Common myeloid progenitor, CD34-positive (primary cell): Measurements from ENCODE around the gene JAM2.
A peak's percentile ranks its signal among the peaks of the same experiment; 100 is the strongest.
"Not testable (repeated sequence)": the region's sequence is repeated elsewhere in the genome, so short reads cannot be mapped to it uniquely, and the experiment has no call there.

Source experiments
- CTCF ChIA-PET: fragments of 350-600 bp; sonication (Branson Sonifier 250); formaldehyde crosslinking; loops from one replicate; lab custom pipeline; 2021; ENCODE audit warnings: antibody characterized with exemption; lab: Charles Lee
- POLR2A ChIA-PET: fragments of 350-600 bp; sonication (Branson Sonifier 250); formaldehyde crosslinking; loops from one replicate; lab custom pipeline; 2021; ENCODE audit warnings: antibody characterized with exemption; lab: Charles Lee
- DNase-seq, 3 donors: peaks; one replicate each; pipeline versions ENCODE4 v3.0.0 to v3.0.0-alpha.2; 2013
- H3K27ac ChIP-seq, 2 experiments: 1 replicate in 1 of 2; 2 replicates in 1 of 2; pipeline ENCODE4 v1.7.0; 2013; ENCODE audit warnings: inconsistent platforms in 2 of 2, low read length in 2 of 2, mild to moderate bottlenecking in 2 of 2, low read depth in 1 of 2, moderate library complexity in 1 of 2; ENCODE audit not compliant: severe bottlenecking in 2 of 2, insufficient read depth in 1 of 2, poor library complexity in 1 of 2
- H3K27me3 ChIP-seq, 5 experiments: replicated peaks in 2 of 5; 1 replicate in 3 of 5; 2 replicates in 2 of 5; pipeline versions ENCODE4 v1.6.1 to v1.7.0; 2013; ENCODE audit warnings: low read length in 4 of 5, mild to moderate bottlenecking in 2 of 5, moderate library complexity in 2 of 5, inconsistent platforms in 1 of 5; ENCODE audit not compliant: insufficient read depth in 5 of 5, control insufficient read depth in 4 of 5
- H3K36me3 ChIP-seq, 4 experiments: 1 replicate in 2 of 4; 2 replicates in 2 of 4; pipeline versions ENCODE4 v1.6.1 to v1.7.0; 2013; ENCODE audit warnings: low read length in 3 of 4, control low read depth in 1 of 4, mild to moderate bottlenecking in 1 of 4; ENCODE audit not compliant: control insufficient read depth in 4 of 4, insufficient read depth in 4 of 4
- H3K4me1 ChIP-seq, 4 experiments: 1 replicate in 3 of 4; 2 replicates in 1 of 4; pipeline versions ENCODE4 v1.6.1 to v1.7.1; 2013; ENCODE audit warnings: low read length in 3 of 4, mild to moderate bottlenecking in 3 of 4, control low read depth in 1 of 4, inconsistent platforms in 1 of 4, moderate library complexity in 1 of 4; ENCODE audit not compliant: control insufficient read depth in 4 of 4, insufficient read depth in 4 of 4; ENCODE audit errors: control extremely low read depth in 1 of 4
- H3K4me3 ChIP-seq, 7 experiments: 1 replicate in 4 of 7; 2 replicates in 3 of 7; pipeline versions ENCODE4 v1.5.1 to v1.7.0; 2013; ENCODE audit warnings: mild to moderate bottlenecking in 7 of 7, low read length in 6 of 7, moderate library complexity in 6 of 7, inconsistent platforms in 2 of 7, low read depth in 2 of 7, control low read depth in 1 of 7; ENCODE audit not compliant: insufficient read depth in 4 of 7, control insufficient read depth in 1 of 7; ENCODE audit errors: extremely low read depth in 1 of 7
- H3K9me3 ChIP-seq, 5 experiments: 1 replicate in 4 of 5; 2 replicates in 1 of 5; pipeline versions ENCODE4 v1.6.1 to v1.7.1; 2013; ENCODE audit warnings: low read length in 4 of 5, mild to moderate bottlenecking in 2 of 5, inconsistent platforms in 1 of 5, low read depth in 1 of 5, moderate library complexity in 1 of 5; ENCODE audit not compliant: control insufficient read depth in 4 of 5, insufficient read depth in 2 of 5; ENCODE audit errors: control extremely low read depth in 1 of 5
- WGBS: methylation state at CpG from one replicate; pipeline ENCODE4 v1.1.5; 2013; ENCODE audit not compliant: insufficient coverage; 5-methylcytosine and 5-hydroxymethylcytosine counted together

JAM2 gene

DNA sequence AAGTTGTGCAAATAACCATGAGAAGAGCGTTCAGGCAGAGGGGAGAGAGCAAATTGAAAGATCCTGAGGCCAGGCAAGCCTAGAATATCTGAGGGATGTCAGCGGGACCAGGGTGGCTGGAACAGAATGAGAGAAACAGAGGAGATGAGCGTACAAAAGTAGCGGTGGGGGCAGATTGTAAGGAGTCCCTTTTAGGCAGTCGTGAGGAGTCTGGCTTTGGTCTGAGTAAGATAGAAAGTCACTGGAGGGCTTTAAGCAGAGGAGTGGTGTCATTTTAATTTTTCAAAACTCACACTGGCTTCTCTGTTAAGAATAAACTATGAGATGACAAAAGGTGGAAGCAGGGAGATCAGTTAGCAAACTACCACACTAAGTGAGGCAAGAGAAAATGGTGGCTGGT lies 71.5 kb downstream of the JAM2 start:
- Histone ChIP-seq H3K9me3 (no peaks in the 10 kb centered on the region), H3K27ac (no peak overlapping the region), H3K4me3 (no peak overlapping the region), H3K27me3 (no peaks in the 10 kb centered on the region), H3K4me1 (no peaks in the 10 kb centered on the region), H3K36me3 (peaks cover 0 to 5% (median 4%) of the 10 kb centered on the region in 4 experiments)
- 98% methylated on average over 5 of the region's 5 CpGs for WGBS
- ChIA-PET CTCF (interaction anchor here (1.5 to 4.3 kb wide), 2 partner anchors 102 to 103 kb away, joined by 8 to 22 read pairs; partner anchors contain the start of gene MRPL39), POLR2A (interaction anchor here (1.0 kb wide), 1 partner anchor 24 kb away, joined by 3 read pairs; the partner anchor contains the start of genes ATP5PF and GABPA)
- DNase-seq = no peak

GRCh38 chr21:25714066-25714465 lies 75.0 kb downstream of the JAM2 start:
- CTCF ChIA-PET = interaction anchor here (4.3 kb wide), 1 partner anchor 106 kb away, joined by 22 read pairs; the partner anchor contains the start of gene MRPL39
- DNase-seq, H3K4me3 ChIP-seq, H3K27ac ChIP-seq, H3K27me3 ChIP-seq, H3K36me3 ChIP-seq, H3K9me3 ChIP-seq: not testable (repeated sequence)
- WGBS = 100% methylated on average over 5 of the region's 10 CpGs
- POLR2A ChIA-PET = interaction anchor here (0.6 kb wide), 1 partner anchor 129 kb away, joined by 3 read pairs; no protein-coding TSS in a partner anchor
- H3K4me1 ChIP-seq = peaks cover 0 to 11% (median 7%) of the 10 kb centered on the region in 4 experiments

DNA sequence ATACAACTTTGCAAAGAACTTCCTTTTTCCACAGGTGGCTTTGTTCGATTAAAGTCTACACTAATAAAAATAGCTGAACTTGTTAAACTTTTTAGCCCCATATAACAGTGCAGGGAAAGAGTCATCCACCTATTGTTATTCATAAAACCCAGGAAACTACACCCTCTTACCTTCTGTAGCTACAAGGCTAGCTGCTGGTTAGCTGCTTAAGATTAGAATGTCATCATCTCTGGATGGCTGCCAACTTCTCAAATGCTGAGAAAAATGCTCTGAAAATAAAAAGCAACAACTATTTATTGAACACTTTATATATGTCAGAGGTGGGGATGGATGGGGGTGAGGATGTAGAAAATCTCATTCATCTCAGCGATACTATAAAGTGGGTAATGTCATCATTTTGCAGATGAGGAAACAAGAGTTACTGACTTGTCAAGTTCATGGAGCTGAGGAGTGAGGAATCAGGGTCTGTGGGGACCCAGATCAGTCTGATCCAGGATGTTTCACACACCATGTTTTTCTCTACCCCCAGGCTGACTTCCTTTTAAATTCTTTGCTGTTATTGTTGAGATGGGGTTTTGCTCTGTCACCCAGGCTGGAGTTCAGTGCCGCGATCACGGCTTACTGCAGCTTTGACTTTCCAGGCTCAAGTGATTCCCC lies 78.6 kb downstream of the JAM2 start:
- Histone ChIP-seq H3K9me3 (no peaks in the 10 kb centered on the region), H3K27ac (peak overlapping the region in 1 of 2 experiments; percentile 58), H3K4me3 (no peak overlapping the region), H3K4me1 (peaks cover 0 to 20% (median 10%) of the 10 kb centered on the region in 4 experiments), H3K27me3 (no peaks in the 10 kb centered on the region), H3K36me3 (peaks cover 6 to 15% (median 6%) of the 10 kb centered on the region in 4 experiments)
- 0% methylated on average over 1 of the region's 5 CpGs for WGBS
- POLR2A ChIA-PET = interaction anchor here (0.6 kb wide), 1 partner anchor 15 kb away, joined by 3 read pairs; no protein-coding TSS in a partner anchor
- DNase-seq = peak; percentile 48 to 81 (median 79)
- CTCF ChIA-PET = interaction anchor here (0.6 to 3.1 kb wide), 6 partner anchors 16 to 111 kb away, joined by 3 to 10 read pairs (median 4); no protein-coding TSS in a partner anchor

GRCh38 chr21:25721987-25722386 lies 82.9 kb downstream of the JAM2 start:
- POLR2A ChIA-PET = no interaction called here
- Histone ChIP-seq H3K27ac (no peak overlapping the region), H3K27me3 (no peaks in the 10 kb centered on the region), H3K4me1 (peaks cover 0 to 36% (median 18%) of the 10 kb centered on the region in 4 experiments), H3K36me3 (peaks cover 4 to 36% (median 26%) of the 10 kb centered on the region in 4 experiments), H3K9me3 (no peaks in the 10 kb centered on the region), H3K4me3 (no peak overlapping the region)
- 100% methylated on average over 2 of the region's 3 CpGs for WGBS
- no peak for DNase-seq
- CTCF ChIA-PET = interaction anchor here (1.0 to 1.1 kb wide), 2 partner anchors 73 to 114 kb away, joined by 4 read pairs; no protein-coding TSS in a partner anchor

DNA sequence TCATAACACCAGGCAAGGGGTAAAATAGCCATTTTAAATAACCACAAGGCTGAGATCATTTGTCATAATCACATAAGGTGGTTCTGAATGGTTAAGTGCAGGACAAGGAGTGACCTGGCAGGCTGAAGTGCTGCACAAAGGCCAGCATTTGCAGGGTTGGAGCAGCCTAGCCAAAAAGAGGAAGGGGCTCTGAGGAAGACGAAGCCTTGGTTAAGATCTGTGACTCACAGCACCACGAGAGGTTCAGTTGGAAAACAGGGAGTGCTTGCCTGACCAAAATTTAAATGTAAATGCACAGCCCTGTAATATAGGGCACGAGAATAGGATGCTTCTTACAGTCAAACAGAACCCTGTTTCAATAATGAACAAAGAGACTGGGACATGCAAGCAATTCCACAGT lies 83.6 kb downstream of the JAM2 start:
- H3K36me3 ChIP-seq = peaks cover 6 to 41% (median 30%) of the 10 kb centered on the region in 4 experiments
- no peaks in the 10 kb centered on the region for H3K27me3 ChIP-seq
- whole genome bisulfite sequencing = 52% methylated on average over 3 of the region's 3 CpGs
- POLR2A ChIA-PET = interaction anchor here (0.6 kb wide), 1 partner anchor 26 kb away, joined by 3 read pairs; no protein-coding TSS in a partner anchor
- H3K27ac ChIP-seq = peak overlapping the region in 1 of 2 experiments; percentile 37
- CTCF ChIA-PET = interaction anchor here (1.0 to 1.4 kb wide), 2 partner anchors 11 to 114 kb away, joined by 4 to 5 read pairs; no protein-coding TSS in a partner anchor
- H3K4me1 ChIP-seq = peaks cover 0 to 31% (median 13%) of the 10 kb centered on the region in 4 experiments
- no peaks in the 10 kb centered on the region for H3K9me3 ChIP-seq
- peak; percentile 9 to 75 (median 67) for DNase-seq
- H3K4me3 ChIP-seq = no peak overlapping the region

GRCh38 chr21:25732091-25732760 lies 93.2 kb downstream of the JAM2 start:
- peaks cover 21 to 29% (median 24%) of the 10 kb centered on the region in 4 experiments for H3K4me1 ChIP-seq
- H3K9me3 ChIP-seq = no peaks in the 10 kb centered on the region
- ChIA-PET CTCF (no interaction called here), POLR2A (interaction anchor here (0.6 kb wide), 2 partner anchors 15 to 25 kb away, joined by 3 read pairs; no protein-coding TSS in a partner anchor)
- H3K27me3 ChIP-seq = no peaks in the 10 kb centered on the region
- no peak for DNase-seq
- H3K27ac ChIP-seq = peak overlapping the region in 1 of 2 experiments; percentile 20
- H3K36me3 ChIP-seq = peaks cover 9 to 36% (median 22%) of the 10 kb centered on the region in 4 experiments
- H3K4me3 ChIP-seq = no peak overlapping the region
- 93% methylated on average over 2 of the region's 6 CpGs for WGBS
